Adrenal gland (tissue), 12 donors: ENCODE results near the gene RBM19. TPM values are rescaled to one million over a fixed set of nuclear protein-coding genes. Genes with fewer than 3 reads are reported as not detected.
A peak's percentile ranks its signal among the peaks of the same experiment; 100 is the strongest.

Experiments used
- DNase-seq, 7 donors: peaks; one replicate each; pipeline ENCODE4 v3.0.0-alpha.2; 2019 to 2020
- H3K27ac ChIP-seq, 5 donors: fragments of 200-600 bp; sonication (generic) in 4 of 5; 1 replicate in 3 of 5; 2 replicates in 2 of 5; pipeline versions ENCODE4 v1.5.1 to v1.8.0; 2016 to 2020; ENCODE audit warnings: mild to moderate bottlenecking in 1 of 5
- H3K27me3 ChIP-seq: fragments of 200-600 bp; 2 replicates; pipeline ENCODE4 v1.8.0; 2021
- H3K36me3 ChIP-seq, 2 donors: fragments of 200-600 bp; replicated peaks in 1 of 2; 1 replicate in 1 of 2; 2 replicates in 1 of 2; pipeline versions ENCODE4 v1.5.1 to v1.8.0; 2018 to 2022
- H3K4me1 ChIP-seq, 2 donors: fragments of 200-600 bp; replicated peaks in 1 of 2; 1 replicate in 1 of 2; 2 replicates in 1 of 2; pipeline versions ENCODE4 v1.5.1 to v1.8.0; 2018 to 2021
- H3K4me3 ChIP-seq, 4 donors: fragments of 200-600 bp; sonication (generic) in 3 of 4; one replicate each; pipeline ENCODE4 v1.5.1; 2016 to 2018
- H3K9me3 ChIP-seq, 3 donors: fragments of 200-600 bp; sonication (generic) in 1 of 3; replicated peaks in 1 of 3; 1 replicate in 2 of 3; 2 replicates in 1 of 3; pipeline versions ENCODE4 v1.5.1 to v1.8.0; 2016 to 2021
- POLR2A ChIP-seq, 2 donors: fragments of 450-650 bp; IDR thresholded peaks; one replicate each; pipeline ENCODE4 v1.6.1; 2017; ENCODE audit warnings: antibody characterized with exemption in 2 of 2, mild to moderate bottlenecking in 2 of 2, moderate library complexity in 1 of 2
- WGBS, 4 donors: extraction: QIAGEN DNeasy Blood & Tissue Kit in 2 of 4; methylation state at CpG; one replicate each; pipeline versions ENCODE4 v1.1.5 to v1.1.7; 2013 to 2017; 5-methylcytosine and 5-hydroxymethylcytosine counted together
- intact Hi-C, 2 donors: fragments of 100-400 bp; cut with DNase I; formaldehyde crosslinking; loops; one replicate each; pipeline versions ENCODE4 v1.14.1 to v1.15.0; 2022 to 2023
- polyA plus RNA-seq, 3 donors: library from polyadenylated mRNA; stranded (reverse); fragments of 200-250 nt in 2 of 3; fragments of 350-450 nt in 1 of 3; fragmentation: Illumina TruSeq in 1 of 3; extraction: RNeasy Lipid Tissue Mini Kit (QIAGEN cat#74804) in 1 of 3; gene quantifications; one replicate each; pipeline ENCODE4 v1.2.3, GENCODE V29; 2013 to 2014
- total RNA-seq, 9 donors: library from RNA; depleted of rRNA in 4 of 9; stranded (reverse); fragments of >200 nt in 4 of 9; fragments of 120-200 nt in 1 of 9; fragmentation: NEBNext Ultra II Directional in 1 of 9; extraction: Animal tissue kit (Norgen Biotek cat#: 25700) in 1 of 9; gene quantifications; one replicate each; pipeline versions ENCODE4 v1.1.0 to v1.2.4, GENCODE V29; 2013 to 2023
- TF ChIP-seq, protein P1 (sequence below), 6 experiments: fragments of 450-650 bp in 4 of 6; fragments of 200-600 bp in 2 of 6; sonication (generic) in 1 of 6; IDR thresholded peaks; 1 replicate in 5 of 6; 2 replicates in 1 of 6; pipeline versions ENCODE4 v1.5.1 to v1.8.0; 2016 to 2021; ENCODE audit warnings: antibody characterized with exemption in 6 of 6, mild to moderate bottlenecking in 2 of 6, moderate library complexity in 1 of 6
- donor health status: healthy with polysubstance abuse.
- donor health status: Bipolar disorder and iron deficiency.
- donor health status: DM: yes; HTN: yes; CAD: no.
- donor health status: DM: no; HTN: no; CAD: no.
- donor health status: DM: no; HTN: no; CAD: no.
- donor health status: DM: yes; HTN: yes; CAD: no.

The RBM19 gene
- total and polyA plus RNA-seq, 12 donors, result 19.6 to 71.4 (median 33.1) TPM

DNA sequence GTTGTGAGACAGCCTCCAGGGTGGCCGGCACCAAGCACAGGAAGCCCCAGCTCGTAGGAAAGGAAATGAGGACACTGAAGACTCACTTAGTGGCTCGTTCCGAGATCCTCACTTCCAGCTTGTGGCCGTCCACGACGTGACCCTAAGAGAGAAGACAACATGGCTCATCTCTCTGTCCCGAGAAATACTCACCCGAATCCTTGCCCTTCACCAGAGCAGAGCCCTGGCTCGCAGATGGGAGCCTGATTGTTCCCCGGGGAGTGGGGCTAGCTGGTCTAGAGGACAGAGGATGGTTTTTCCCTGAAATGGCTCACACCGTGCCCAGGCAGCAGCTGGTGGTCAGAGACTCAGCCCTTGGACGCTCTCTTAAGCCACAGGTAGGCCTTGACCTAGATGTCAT lies 47.8 kb downstream of the RBM19 start:
- H3K4me1 ChIP-seq, result peaks cover 0 to 6% of the 10 kb centered on the region in 2 donors
- H3K4me3 ChIP-seq, result no peak overlapping the region
- intact Hi-C loops, result no loop called here
- H3K9me3 ChIP-seq, result no peaks in the 10 kb centered on the region
- TF ChIP-seq POLR2A (IDR thresholded peaks at IDR 0.05), result no peak
- TF ChIP-seq, protein P1, sequence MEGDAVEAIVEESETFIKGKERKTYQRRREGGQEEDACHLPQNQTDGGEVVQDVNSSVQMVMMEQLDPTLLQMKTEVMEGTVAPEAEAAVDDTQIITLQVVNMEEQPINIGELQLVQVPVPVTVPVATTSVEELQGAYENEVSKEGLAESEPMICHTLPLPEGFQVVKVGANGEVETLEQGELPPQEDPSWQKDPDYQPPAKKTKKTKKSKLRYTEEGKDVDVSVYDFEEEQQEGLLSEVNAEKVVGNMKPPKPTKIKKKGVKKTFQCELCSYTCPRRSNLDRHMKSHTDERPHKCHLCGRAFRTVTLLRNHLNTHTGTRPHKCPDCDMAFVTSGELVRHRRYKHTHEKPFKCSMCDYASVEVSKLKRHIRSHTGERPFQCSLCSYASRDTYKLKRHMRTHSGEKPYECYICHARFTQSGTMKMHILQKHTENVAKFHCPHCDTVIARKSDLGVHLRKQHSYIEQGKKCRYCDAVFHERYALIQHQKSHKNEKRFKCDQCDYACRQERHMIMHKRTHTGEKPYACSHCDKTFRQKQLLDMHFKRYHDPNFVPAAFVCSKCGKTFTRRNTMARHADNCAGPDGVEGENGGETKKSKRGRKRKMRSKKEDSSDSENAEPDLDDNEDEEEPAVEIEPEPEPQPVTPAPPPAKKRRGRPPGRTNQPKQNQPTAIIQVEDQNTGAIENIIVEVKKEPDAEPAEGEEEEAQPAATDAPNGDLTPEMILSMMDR (IDR thresholded peaks at IDR 0.05), result no peak
- peak in 1 of 7 donors; percentile 7 for DNase-seq
- peaks cover 0 to 13% of the 10 kb centered on the region in 2 donors for H3K36me3 ChIP-seq
- H3K27ac ChIP-seq, result no peak overlapping the region
- 75 to 90% (median 83%) methylated on average over 10 to 13 of the region's 13 CpGs for WGBS, 4 donors
- H3K27me3 ChIP-seq, result no peaks in the 10 kb centered on the region

GRCh38 chr12:113917393-113917792 lies 48.7 kb downstream of the RBM19 start:
- peaks cover 0 to 6% of the 10 kb centered on the region in 2 donors for H3K4me1 ChIP-seq
- H3K27me3 ChIP-seq, result no peaks in the 10 kb centered on the region
- intact Hi-C loops, result no loop called here
- no peak for DNase-seq
- peaks cover 0 to 8% of the 10 kb centered on the region in 2 donors for H3K36me3 ChIP-seq
- no peaks in the 10 kb centered on the region for H3K9me3 ChIP-seq
- no peak overlapping the region for H3K4me3 ChIP-seq
- H3K27ac ChIP-seq, result no peak overlapping the region
- TF ChIP-seq, protein P1 (IDR thresholded peaks at IDR 0.05), result no peak
- 97 to 99% (median 98%) methylated on average over 5 of the region's 5 CpGs for WGBS, 4 donors

DNA sequence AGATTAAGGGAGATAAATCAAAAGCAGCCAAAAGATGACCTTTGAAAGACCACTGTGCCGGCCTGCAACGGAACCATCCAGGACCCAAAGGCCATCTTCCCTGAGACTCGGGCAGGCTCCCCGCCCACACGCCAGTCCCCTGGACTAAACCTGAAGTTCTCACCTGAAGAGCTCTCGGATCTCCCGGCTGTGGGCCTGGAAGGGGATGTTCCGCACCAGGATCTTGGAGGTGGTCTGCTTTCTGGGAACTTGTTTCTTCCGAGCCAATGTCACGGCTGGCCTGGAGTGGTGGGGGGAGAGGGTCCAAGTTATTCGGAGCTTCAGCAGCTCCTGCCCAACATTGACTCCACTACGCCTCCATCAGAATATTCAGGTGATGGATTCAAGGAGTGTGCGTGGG lies 51.3 kb downstream of the RBM19 start:
- H3K36me3 ChIP-seq, result peaks cover 0 to 8% of the 10 kb centered on the region in 2 donors
- 94 to 98% (median 96%) methylated on average over 8 to 13 of the region's 13 CpGs for WGBS, 4 donors
- intact Hi-C loops, result loop anchor here in 1 of 2 donors (5.0 kb wide), 1 partner anchor 453 kb away; no protein-coding TSS in a partner anchor

GRCh38 chr12:113914176-113914575 lies 51.9 kb downstream of the RBM19 start:
- Histone ChIP-seq H3K27ac (no peak overlapping the region), H3K36me3 (peaks cover 0 to 8% of the 10 kb centered on the region in 2 donors), H3K4me3 (no peak overlapping the region), H3K4me1 (peaks cover 0 to 6% of the 10 kb centered on the region in 2 donors), H3K27me3 (no peaks in the 10 kb centered on the region), H3K9me3 (no peaks in the 10 kb centered on the region)
- TF ChIP-seq POLR2A (IDR thresholded peaks at IDR 0.05), result no peak
- TF ChIP-seq, protein P1 (IDR thresholded peaks at IDR 0.05), result no peak
- no peak for DNase-seq
- intact Hi-C loops, result loop anchor here in 1 of 2 donors (5.0 kb wide), 1 partner anchor 452 kb away; no protein-coding TSS in a partner anchor
- 92 to 97% (median 95%) methylated on average over 9 to 10 of the region's 10 CpGs for WGBS, 4 donors

More for the DNA sequence above, 51.3 kb downstream of the RBM19 start:
- TF ChIP-seq POLR2A (IDR thresholded peaks at IDR 0.05), result no peak
- TF ChIP-seq, protein P1 (IDR thresholded peaks at IDR 0.05), result no peak
- Histone ChIP-seq H3K4me3 (no peak overlapping the region), H3K27me3 (no peaks in the 10 kb centered on the region), H3K27ac (no peak overlapping the region), H3K9me3 (no peaks in the 10 kb centered on the region), H3K4me1 (peaks cover 0 to 6% of the 10 kb centered on the region in 2 donors)
- no peak for DNase-seq
